H1 (cell line): ENCODE data around the gene CHMP4A. TPM values are rescaled to one million over a fixed set of nuclear protein-coding genes. Genes with fewer than 3 reads are reported as not detected.

ENCODE experiments used
- PHF8 ChIP-seq: fragments of 200-600 bp; sonication (generic); conservative IDR thresholded peaks from 2 replicates; pipeline ENCODE4 v1.7.1; 2012; ENCODE audit warnings: low read depth, mild to moderate bottlenecking, inconsistent platforms, low read length, moderate library complexity
- SAP30 ChIP-seq: fragments of 300-600 bp; sonication (generic); IDR thresholded peaks from 2 replicates; pipeline ENCODE4 v1.7.1; 2012; ENCODE audit warnings: low read length, moderate library complexity, mild to moderate bottlenecking, inconsistent platforms; ENCODE audit not compliant: insufficient read depth, insufficient replicate concordance
- YY1 ChIP-seq: IDR thresholded peaks from 2 replicates; pipeline ENCODE4 v1.6.1; 2011; ENCODE audit warnings: low read depth, mild to moderate bottlenecking, low read length
- polyA plus RNA-seq, 7 experiments: library from polyadenylated mRNA; depleted of rRNA in 3 of 7; stranded (reverse) in 5 of 7; unstranded in 2 of 7; fragments of >200 nt in 5 of 7; fragments of 200-250 nt in 2 of 7; gene quantifications; 1 replicate in 5 of 7; 2 replicates in 1 of 7; 4 replicates in 1 of 7; pipeline versions ENCODE4 v1.2.1 to v1.2.3, GENCODE V29; 2011 to 2013; ENCODE audit warnings: missing spikeins in 2 of 7, mixed read lengths in 2 of 7
- total RNA-seq: library from RNA; stranded (reverse); fragmentation: NEBNext Ultra II Directional; extraction: Animal tissue kit (Norgen Biotek cat#: 25700); gene quantifications from 2 replicates; pipeline ENCODE4 v1.2.1, GENCODE V29; 2021

CHMP4A gene
- total and polyA plus RNA-seq, 2 of the 8 experiments (the other 6 are each of a cell fraction or from before 2014, with no cell fraction given) = 32.9 to 37.6 TPM

DNA sequence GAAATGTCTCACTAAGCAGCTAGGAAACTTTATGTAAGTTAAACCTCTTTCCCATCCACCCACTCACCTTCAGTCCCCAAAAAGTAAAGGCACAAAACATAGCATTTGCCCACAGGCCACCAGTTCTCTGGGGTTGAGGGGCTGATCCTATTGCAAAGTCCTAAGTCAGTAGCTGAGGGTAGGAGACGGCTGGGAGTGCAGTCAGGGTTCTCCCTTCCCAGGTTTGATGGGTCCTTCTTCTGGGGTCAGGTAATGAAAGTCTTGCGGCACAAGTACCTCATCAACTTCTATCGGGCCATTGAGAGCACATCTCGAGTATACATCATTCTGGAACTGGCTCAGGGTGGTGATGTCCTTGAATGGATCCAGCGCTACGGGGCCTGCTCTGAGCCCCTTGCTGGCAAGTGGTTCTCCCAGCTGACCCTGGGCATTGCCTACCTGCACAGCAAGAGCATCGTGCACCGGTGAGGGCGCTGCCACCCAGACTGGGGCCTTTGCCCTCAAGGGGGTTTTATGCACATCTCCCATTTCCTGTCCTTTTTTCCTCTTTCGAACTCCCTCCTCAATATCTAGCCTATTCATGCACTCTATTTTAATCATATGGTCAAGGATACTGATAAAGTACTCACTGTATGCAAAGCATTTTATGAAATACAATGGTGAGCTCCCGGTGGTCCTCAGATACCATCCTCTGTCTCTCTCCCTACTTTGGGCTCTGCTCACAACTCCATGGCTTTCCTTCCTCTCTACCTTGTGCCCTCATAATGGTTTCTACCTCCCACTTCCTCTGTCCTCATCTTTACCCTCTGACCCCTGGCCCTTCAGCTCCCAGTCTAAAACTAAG is 6.8 kb downstream of the CHMP4A start (continued):
- TF ChIP-seq SAP30 (no peak), PHF8 (no peak), YY1 (no peak)
